DOHH2 (cell line): ENCODE measurements around the gene DHX29.

Experiments used
- EZH2phosphoT487 ChIP-seq: fragments of 200-600 bp; sonication (generic); IDR thresholded peaks from 2 replicates; pipeline ENCODE4 v1.6.1; 2017; ENCODE audit warnings: borderline replicate concordance, mild to moderate bottlenecking, antibody characterized with exemption, low read length, moderate library complexity, mixed read lengths
- TF ChIP-seq, protein P1 (sequence below): fragments of 200-600 bp; sonication (generic); IDR thresholded peaks from one replicate; pipeline ENCODE4 v1.5.1; 2014; ENCODE audit warnings: antibody characterized with exemption, mild to moderate bottlenecking, low read depth, low read length; ENCODE audit not compliant: poor library complexity, severe bottlenecking

DNA sequence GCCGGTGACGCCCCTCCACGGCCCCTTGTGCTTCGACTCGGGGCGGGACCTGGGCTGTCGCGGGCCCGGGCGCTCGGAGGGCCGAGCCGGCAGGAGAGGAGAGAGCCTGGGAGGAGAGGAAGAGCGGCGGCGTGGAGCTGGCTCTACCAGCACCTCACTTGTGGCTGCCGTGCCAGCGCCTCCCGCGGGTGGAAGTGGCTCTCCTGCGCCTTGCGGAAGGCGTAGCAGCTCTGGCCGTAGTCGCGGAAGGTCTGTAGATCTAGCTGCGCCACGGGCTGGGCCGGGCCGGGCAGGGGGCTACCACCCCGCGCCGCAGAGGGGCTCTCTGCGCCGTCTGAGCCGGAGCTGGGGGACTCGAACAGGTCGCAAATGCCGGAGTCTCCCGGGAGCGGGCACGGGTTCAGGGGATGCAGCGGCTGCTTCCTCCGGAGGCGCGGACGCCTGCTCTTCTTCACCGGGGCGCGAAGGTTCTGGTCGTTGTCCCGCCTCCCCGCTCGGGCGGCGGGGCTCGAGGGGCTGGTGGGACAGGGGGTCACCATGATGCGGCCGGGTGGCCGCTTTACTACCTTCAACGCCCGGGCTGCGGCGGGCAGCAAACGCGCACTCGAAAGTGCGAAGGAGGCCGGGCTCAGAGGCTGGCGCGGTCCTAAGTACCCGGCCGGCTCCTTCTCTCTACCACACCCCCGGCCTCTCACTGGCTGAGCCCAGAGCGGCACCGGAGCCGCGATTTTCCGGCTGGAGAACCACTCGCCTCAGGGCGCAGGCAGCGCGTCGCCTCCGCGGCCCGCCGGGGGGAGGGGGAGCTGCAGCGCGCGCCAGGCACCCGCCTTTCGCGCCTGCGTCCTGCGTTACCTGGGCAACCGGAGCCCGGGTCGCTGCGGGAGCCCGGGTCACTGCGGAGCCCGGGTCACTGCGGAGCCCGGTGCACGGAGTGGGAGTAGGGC is 74.2 kb downstream of the DHX29 start, which contains the start of gene CCNO:
- TF ChIP-seq, protein P1, sequence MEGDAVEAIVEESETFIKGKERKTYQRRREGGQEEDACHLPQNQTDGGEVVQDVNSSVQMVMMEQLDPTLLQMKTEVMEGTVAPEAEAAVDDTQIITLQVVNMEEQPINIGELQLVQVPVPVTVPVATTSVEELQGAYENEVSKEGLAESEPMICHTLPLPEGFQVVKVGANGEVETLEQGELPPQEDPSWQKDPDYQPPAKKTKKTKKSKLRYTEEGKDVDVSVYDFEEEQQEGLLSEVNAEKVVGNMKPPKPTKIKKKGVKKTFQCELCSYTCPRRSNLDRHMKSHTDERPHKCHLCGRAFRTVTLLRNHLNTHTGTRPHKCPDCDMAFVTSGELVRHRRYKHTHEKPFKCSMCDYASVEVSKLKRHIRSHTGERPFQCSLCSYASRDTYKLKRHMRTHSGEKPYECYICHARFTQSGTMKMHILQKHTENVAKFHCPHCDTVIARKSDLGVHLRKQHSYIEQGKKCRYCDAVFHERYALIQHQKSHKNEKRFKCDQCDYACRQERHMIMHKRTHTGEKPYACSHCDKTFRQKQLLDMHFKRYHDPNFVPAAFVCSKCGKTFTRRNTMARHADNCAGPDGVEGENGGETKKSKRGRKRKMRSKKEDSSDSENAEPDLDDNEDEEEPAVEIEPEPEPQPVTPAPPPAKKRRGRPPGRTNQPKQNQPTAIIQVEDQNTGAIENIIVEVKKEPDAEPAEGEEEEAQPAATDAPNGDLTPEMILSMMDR, result no peak
- no peak; the same call in none of the 2 replicates for TF ChIP-seq EZH2phosphoT487
